ENCODE results near the gene IPO7.

GRCh38 chr11:9363954-9364912 is 20.2 kb upstream of the IPO7 start:
- 0 out of 2 replicates have a peak, but pooled peaks have one; percentile 16 for TF ChIP-seq JUNB (IDR thresholded peaks at IDR 0.05)
- no peak for TF ChIP-seq NR2C2 (IDR thresholded peaks at IDR 0.05; ENCODE audit: borderline replicate concordance, control insufficient read depth, insufficient read length, low read depth)
- no peak for TF ChIP-seq ESRRA (IDR thresholded peaks at IDR 0.05; ENCODE audit: low read length)
- TF ChIP-seq SIN3A (IDR thresholded peaks at IDR 0.05; ENCODE audit: low read depth, low read length): peak; percentile 54; the same call in 1 of the 2 replicates
- TF ChIP-seq NFIC (IDR thresholded peaks at IDR 0.05; ENCODE audit: low read depth, low read length): no peak
- TF ChIP-seq TCF12 (IDR thresholded peaks at IDR 0.05; ENCODE audit: low read depth, low read length): no peak
- no peak for TF ChIP-seq FOXM1 (IDR thresholded peaks at IDR 0.05; ENCODE audit: low read depth, low read length)
- no peak for TF ChIP-seq CTCF (IDR thresholded peaks at IDR 0.05 in 2 of 3, conservative IDR thresholded peaks at IDR 0.05 in 1 of 3; ENCODE audit: control insufficient read depth in 2 of 3, extremely low read depth in 1 of 3, insufficient read depth in 1 of 3, low read depth in 3 of 3, low read length in 3 of 3)
- no peak for TF ChIP-seq FOS (IDR thresholded peaks at IDR 0.05; ENCODE audit: borderline replicate concordance, extremely low read depth, insufficient read length)
- no peak for TF ChIP-seq HDAC2 (IDR thresholded peaks at IDR 0.05)
- TF ChIP-seq FOXK2 (IDR thresholded peaks at IDR 0.05): no peak
- TF ChIP-seq CEBPB (IDR thresholded peaks at IDR 0.05; ENCODE audit: borderline replicate concordance in 1 of 2, low read depth in 2 of 2, low read length in 2 of 2): no peak

Data from GM12878 (cell line).